Measurements from ENCODE around the gene HSPB8.
"Not testable (repeated sequence)": the region's sequence is repeated elsewhere in the genome, so short reads cannot be mapped to it uniquely, and the experiment has no call there.

HSPB8 gene

GRCh38 chr12:119208626-119209061 is 29.9 kb downstream of the HSPB8 start:
- Histone ChIP-seq H3K36me3 (no peaks in the 10 kb centered on the region), H3K9me3 (no peaks in the 10 kb centered on the region), H3K4me3 (ENCODE audit: low read depth in 1 of 2, low read length in 1 of 2) (no peak overlapping the region), H3K27me3 (no peaks in the 10 kb centered on the region), H3K4me1 (ENCODE audit: control insufficient read depth in 1 of 2, insufficient read depth in 1 of 2, low read depth in 1 of 2, low read length in 1 of 2) (no peaks in the 10 kb centered on the region), H3K27ac (no peak overlapping the region)
- TF ChIP-seq CTCF (IDR thresholded peaks at IDR 0.05): no peak

GRCh38 chr12:119211884-119212283 is 33.2 kb downstream of the HSPB8 start:
- Histone ChIP-seq H3K27me3 (no peaks in the 10 kb centered on the region), H3K4me3 (ENCODE audit: low read depth in 1 of 2, low read length in 1 of 2) (no peak overlapping the region), H3K36me3 (no peaks in the 10 kb centered on the region), H3K27ac (no peak overlapping the region), H3K9me3 (no peaks in the 10 kb centered on the region), H3K4me1 (ENCODE audit: control insufficient read depth in 1 of 2, insufficient read depth in 1 of 2, low read depth in 1 of 2, low read length in 1 of 2) (no peaks in the 10 kb centered on the region)
- no peak for TF ChIP-seq CTCF (IDR thresholded peaks at IDR 0.05)

- no peak for TF ChIP-seq CTCF (IDR thresholded peaks at IDR 0.05)
- no peaks in the 10 kb centered on the region for H3K27me3 ChIP-seq
- H3K36me3 ChIP-seq: no peaks in the 10 kb centered on the region
Observed at GRCh38 chr12:119216084-119216483, 37.4 kb downstream of the HSPB8 start.

DNA sequence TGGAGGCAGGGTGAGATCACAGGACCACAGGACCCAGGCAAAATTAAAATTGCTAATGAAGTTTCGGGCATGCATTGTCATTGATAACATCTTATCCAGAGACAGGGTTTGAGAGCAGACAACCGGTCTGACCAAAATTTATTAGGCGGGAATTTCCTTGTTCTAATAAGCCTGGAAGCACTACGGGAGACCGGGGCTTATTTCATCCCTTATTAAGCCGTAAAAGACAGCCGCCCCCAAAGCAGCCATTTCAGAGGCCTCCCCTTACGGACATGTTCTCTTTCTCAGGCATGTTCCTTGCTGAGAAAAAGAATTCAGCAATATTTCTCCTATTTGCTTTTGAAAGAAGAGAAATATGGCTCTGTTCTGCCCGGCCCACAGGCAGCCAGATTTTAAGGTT is 40.1 kb downstream of the HSPB8 start:
- not testable (repeated sequence) for H3K9me3 ChIP-seq

More at GRCh38 chr12:119216084-119216483, 37.4 kb downstream of the HSPB8 start:
- no peaks in the 10 kb centered on the region for H3K9me3 ChIP-seq
- no peaks in the 10 kb centered on the region for H3K4me1 ChIP-seq (ENCODE audit: control insufficient read depth in 1 of 2, insufficient read depth in 1 of 2, low read depth in 1 of 2, low read length in 1 of 2)
- no peak overlapping the region for H3K4me3 ChIP-seq (ENCODE audit: low read depth in 1 of 2, low read length in 1 of 2)
- H3K27ac ChIP-seq: no peak overlapping the region

DNA sequence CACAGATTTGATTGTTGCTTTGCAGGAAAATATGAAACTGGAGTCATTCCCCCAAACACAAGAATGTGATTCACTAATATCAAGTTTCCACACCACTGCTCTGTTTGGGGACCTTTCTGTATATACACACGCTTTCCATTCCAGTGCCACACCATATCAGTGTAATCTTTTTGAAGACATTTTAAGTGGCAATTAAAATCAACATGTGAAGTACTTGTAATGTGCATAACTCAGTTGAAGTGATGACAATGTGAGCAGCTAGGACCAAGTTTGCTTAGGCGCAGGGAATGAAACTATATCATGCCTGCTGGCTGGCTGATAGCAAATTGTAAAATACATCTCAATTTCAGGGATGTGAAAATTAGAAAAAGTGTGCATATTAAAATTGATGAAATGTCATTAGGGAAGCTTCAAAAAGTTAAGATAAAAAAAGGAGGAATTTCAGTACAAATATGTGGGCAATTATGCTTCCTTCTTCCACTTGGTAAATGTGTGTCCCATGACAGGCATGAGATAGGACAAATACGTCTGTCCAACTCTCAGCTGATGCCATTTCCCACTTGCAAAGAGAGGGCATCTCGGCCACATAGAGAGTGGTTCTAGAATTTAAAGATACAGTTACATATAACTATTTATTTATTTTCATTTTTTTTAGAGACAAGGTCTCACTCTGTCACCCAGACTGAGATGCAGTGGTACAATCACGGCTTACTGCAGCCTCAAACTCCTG is 43.7 kb downstream of the HSPB8 start:
- no peaks in the 10 kb centered on the region for H3K4me1 ChIP-seq (ENCODE audit: control insufficient read depth in 1 of 2, insufficient read depth in 1 of 2, low read depth in 1 of 2, low read length in 1 of 2)
- no peaks in the 10 kb centered on the region for H3K27me3 ChIP-seq
- H3K4me3 ChIP-seq (ENCODE audit: low read depth in 1 of 2, low read length in 1 of 2): no peak overlapping the region
- no peaks in the 10 kb centered on the region for H3K36me3 ChIP-seq
- TF ChIP-seq CTCF (IDR thresholded peaks at IDR 0.05): no peak
- no peak overlapping the region for H3K27ac ChIP-seq
- H3K9me3 ChIP-seq: no peaks in the 10 kb centered on the region

More for the DNA sequence above, 40.1 kb downstream of the HSPB8 start:
- not testable (repeated sequence) for H3K27ac ChIP-seq; H3K36me3 ChIP-seq; H3K4me1 ChIP-seq (ENCODE audit: control insufficient read depth in 1 of 2, insufficient read depth in 1 of 2, low read depth in 1 of 2, low read length in 1 of 2); H3K27me3 ChIP-seq; H3K4me3 ChIP-seq (ENCODE audit: low read depth in 1 of 2, low read length in 1 of 2)

DNA sequence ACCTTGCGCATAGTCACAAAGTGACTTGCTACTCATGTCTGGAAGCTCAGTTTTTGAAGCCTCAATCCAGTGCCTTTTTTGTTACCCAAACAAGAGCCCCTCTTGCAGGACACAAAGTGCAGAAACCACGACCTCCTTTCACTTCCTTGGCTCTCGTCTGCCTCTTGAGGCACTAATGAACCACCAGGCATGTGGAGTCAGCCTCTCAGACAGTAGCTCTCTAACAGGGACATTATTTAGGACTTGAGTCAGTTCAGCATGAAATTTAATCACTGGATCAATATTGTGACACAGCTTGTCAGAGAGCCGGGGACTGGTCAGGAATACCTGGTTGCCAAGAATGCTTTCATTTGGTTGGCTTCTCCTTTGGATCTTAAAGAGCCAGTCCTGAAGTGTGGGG is 46.7 kb downstream of the HSPB8 start:
- Histone ChIP-seq H3K9me3 (no peaks in the 10 kb centered on the region), H3K4me3 (ENCODE audit: low read depth in 1 of 2, low read length in 1 of 2) (no peak overlapping the region), H3K36me3 (no peaks in the 10 kb centered on the region), H3K27ac (no peak overlapping the region), H3K27me3 (no peaks in the 10 kb centered on the region), H3K4me1 (ENCODE audit: control insufficient read depth in 1 of 2, insufficient read depth in 1 of 2, low read depth in 1 of 2, low read length in 1 of 2) (no peaks in the 10 kb centered on the region)
- TF ChIP-seq CTCF (IDR thresholded peaks at IDR 0.05): no peak

Data from neutrophil (primary cell).